Measurements from ENCODE around the gene MBD3.
"Not testable (repeated sequence)": the region's sequence is repeated elsewhere in the genome, so short reads cannot be mapped to it uniquely, and the experiment has no call there.

The MBD3 gene

GRCh38 chr19:1592755-1593500 lies at the start of gene MBD3 (continued):
- TF ChIP-seq ZBTB7A (tag by site-specific recombination; IDR thresholded peaks at IDR 0.05; ENCODE audit: low read depth) = peak; percentile 75; the same call in 1 of the 2 replicates

GRCh38 chr19:1640893-1641448 lies 48.3 kb upstream of the MBD3 start:
- H3K36me3 ChIP-seq (ENCODE audit: control insufficient read depth in 2 of 2, insufficient read depth in 1 of 2, low read length in 2 of 2) = peaks cover 37 to 80% of the 10 kb centered on the region in 2 experiments; a peak in 2 of 3 replicates
- H3K4me3 ChIP-seq (ENCODE audit: low read depth, low read length); H3K27ac ChIP-seq (ENCODE audit: extremely low read depth, low read depth, low read length); H3K9me3 ChIP-seq (ENCODE audit: control insufficient read depth, insufficient read depth, low read depth, low read length); H3K4me1 ChIP-seq (ENCODE audit: control insufficient read depth, insufficient read depth, low read length): not testable (repeated sequence)
- ChIA-PET CTCF (interaction anchor here (0.6 to 1.5 kb wide), 7 partner anchors 10 to 185 kb away, joined by 3 to 4 read pairs (median 3); no protein-coding TSS in a partner anchor), POLR2A (interaction anchor here (0.7 kb wide), 1 partner anchor 93 kb away, joined by 3 read pairs; no protein-coding TSS in a partner anchor)
- TF ChIP-seq PRDM6 (tag by site-specific recombination; IDR thresholded peaks at IDR 0.05) (peak; percentile 82), ZBTB8A (tag by site-specific recombination; IDR thresholded peaks at IDR 0.05) (0 out of 2 replicates have a peak, but pooled peaks have one; percentile 22), KLF8 (tag by site-specific recombination; IDR thresholded peaks at IDR 0.05) (0 out of 2 replicates have a peak, but pooled peaks have one; percentile 35), EGR2 (tag by site-specific recombination; IDR thresholded peaks at IDR 0.05; ENCODE audit: low read depth) (peak; percentile 61), MYNN (tag by site-specific recombination; IDR thresholded peaks at IDR 0.05; ENCODE audit: borderline replicate concordance) (peak; percentile 54; the same call in 1 of the 2 replicates), ZFHX2 (tag by site-specific recombination; conservative IDR thresholded peaks at IDR 0.05) (peak; percentile 76)

- POLR2A ChIA-PET = no interaction called here
- Histone ChIP-seq H3K36me3 (ENCODE audit: control insufficient read depth in 2 of 2, insufficient read depth in 1 of 2, low read length in 2 of 2) (peaks cover 25 to 65% of the 10 kb centered on the region in 2 experiments; a peak in 2 of 3 replicates), H3K9me3 (ENCODE audit: control insufficient read depth, insufficient read depth, low read depth, low read length) (no peaks in the 10 kb centered on the region), H3K4me1 (ENCODE audit: control insufficient read depth, insufficient read depth, low read length) (no peaks in the 10 kb centered on the region), H3K27ac (ENCODE audit: extremely low read depth, low read depth, low read length) (no peak overlapping the region), H3K4me3 (ENCODE audit: low read depth, low read length) (no peak overlapping the region)
- TF ChIP-seq ZNF704 (tag by site-specific recombination; IDR thresholded peaks at IDR 0.05) (no peak), ZNF121 (tag by site-specific recombination; IDR thresholded peaks at IDR 0.05) (peak; percentile 74; the same call in 1 of the 2 replicates), ZNF692 (tag by site-specific recombination; IDR thresholded peaks at IDR 0.05) (no peak)
- CTCF ChIA-PET = interaction anchor here (0.7 kb wide), 1 partner anchor 16 kb away, joined by 5 read pairs; no protein-coding TSS in a partner anchor
Observed at GRCh38 chr19:1636325-1637236, 43.9 kb upstream of the MBD3 start.

GRCh38 chr19:1634938-1635243 lies 42.2 kb upstream of the MBD3 start:
- ChIA-PET POLR2A (no interaction called here), CTCF (interaction anchor here (0.6 kb wide), 1 partner anchor 219 kb away, joined by 4 read pairs; no protein-coding TSS in a partner anchor)
- Histone ChIP-seq H3K36me3 (ENCODE audit: control insufficient read depth in 2 of 2, insufficient read depth in 1 of 2, low read length in 2 of 2) (peaks cover 14 to 71% of the 10 kb centered on the region in 2 experiments; a peak in 2 of 3 replicates), H3K4me1 (ENCODE audit: control insufficient read depth, insufficient read depth, low read length) (no peaks in the 10 kb centered on the region), H3K27ac (ENCODE audit: extremely low read depth, low read depth, low read length) (no peak overlapping the region), H3K4me3 (ENCODE audit: low read depth, low read length) (no peak overlapping the region), H3K9me3 (ENCODE audit: control insufficient read depth, insufficient read depth, low read depth, low read length) (no peaks in the 10 kb centered on the region)
- TF ChIP-seq KLF8 (tag by site-specific recombination; IDR thresholded peaks at IDR 0.05) (0 out of 2 replicates have a peak, but pooled peaks have one; percentile 2), ZNF292 (tag by site-specific recombination; IDR thresholded peaks at IDR 0.05; ENCODE audit: borderline replicate concordance, low read depth) (no peak), ZNF707 (tag by site-specific recombination; IDR thresholded peaks at IDR 0.05) (peak; percentile 99), ZNF280D (tag by site-specific recombination; IDR thresholded peaks at IDR 0.05) (0 out of 2 replicates have a peak, but pooled peaks have one; percentile 5)

Data from HEK293 (cell line).